Keratinocyte (primary cell): ENCODE measurements around the gene HMGXB3.

Experiments
- EZH2 ChIP-seq: IDR thresholded peaks from one replicate; pipeline ENCODE4 v1.6.1; 2012; ENCODE audit warnings: inconsistent platforms, mild to moderate bottlenecking, low read length, moderate library complexity
- TF ChIP-seq, protein P1 (sequence below), 3 experiments: IDR thresholded peaks in 1 of 3; conservative IDR thresholded peaks in 1 of 3; optimal IDR thresholded peaks in 1 of 3; 2 replicates in 2 of 3; 3 replicates in 1 of 3; pipeline versions ENCODE3 to v1.5.1; 2011; ENCODE audit warnings: low read length in 3 of 3, mild to moderate bottlenecking in 3 of 3, moderate library complexity in 2 of 3, control low read depth in 1 of 3, inconsistent platforms in 1 of 3; ENCODE audit not compliant: insufficient read depth in 2 of 3; ENCODE audit errors: extremely low read depth in 1 of 3

GRCh38 chr5:149979896-149980295, 20.6 kb upstream of the HMGXB3 start:
- TF ChIP-seq, protein P1, sequence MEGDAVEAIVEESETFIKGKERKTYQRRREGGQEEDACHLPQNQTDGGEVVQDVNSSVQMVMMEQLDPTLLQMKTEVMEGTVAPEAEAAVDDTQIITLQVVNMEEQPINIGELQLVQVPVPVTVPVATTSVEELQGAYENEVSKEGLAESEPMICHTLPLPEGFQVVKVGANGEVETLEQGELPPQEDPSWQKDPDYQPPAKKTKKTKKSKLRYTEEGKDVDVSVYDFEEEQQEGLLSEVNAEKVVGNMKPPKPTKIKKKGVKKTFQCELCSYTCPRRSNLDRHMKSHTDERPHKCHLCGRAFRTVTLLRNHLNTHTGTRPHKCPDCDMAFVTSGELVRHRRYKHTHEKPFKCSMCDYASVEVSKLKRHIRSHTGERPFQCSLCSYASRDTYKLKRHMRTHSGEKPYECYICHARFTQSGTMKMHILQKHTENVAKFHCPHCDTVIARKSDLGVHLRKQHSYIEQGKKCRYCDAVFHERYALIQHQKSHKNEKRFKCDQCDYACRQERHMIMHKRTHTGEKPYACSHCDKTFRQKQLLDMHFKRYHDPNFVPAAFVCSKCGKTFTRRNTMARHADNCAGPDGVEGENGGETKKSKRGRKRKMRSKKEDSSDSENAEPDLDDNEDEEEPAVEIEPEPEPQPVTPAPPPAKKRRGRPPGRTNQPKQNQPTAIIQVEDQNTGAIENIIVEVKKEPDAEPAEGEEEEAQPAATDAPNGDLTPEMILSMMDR (optimal IDR thresholded peaks at IDR 0.05 in 1 of 3, IDR thresholded peaks at IDR 0.05 in 1 of 3, conservative IDR thresholded peaks at IDR 0.05 in 1 of 3; ENCODE audit: extremely low read depth in 1 of 3, insufficient read depth in 2 of 3, low read length in 3 of 3) = no peak
- TF ChIP-seq EZH2 = no peak
